ENCODE results near the gene PREB. TPM values are rescaled to one million over a fixed set of nuclear protein-coding genes. Genes with fewer than 3 reads are reported as not detected.

The PREB gene
- total and polyA plus RNA-seq, 4 donors, result 24.9 to 48.1 (median 44.2) TPM

DNA sequence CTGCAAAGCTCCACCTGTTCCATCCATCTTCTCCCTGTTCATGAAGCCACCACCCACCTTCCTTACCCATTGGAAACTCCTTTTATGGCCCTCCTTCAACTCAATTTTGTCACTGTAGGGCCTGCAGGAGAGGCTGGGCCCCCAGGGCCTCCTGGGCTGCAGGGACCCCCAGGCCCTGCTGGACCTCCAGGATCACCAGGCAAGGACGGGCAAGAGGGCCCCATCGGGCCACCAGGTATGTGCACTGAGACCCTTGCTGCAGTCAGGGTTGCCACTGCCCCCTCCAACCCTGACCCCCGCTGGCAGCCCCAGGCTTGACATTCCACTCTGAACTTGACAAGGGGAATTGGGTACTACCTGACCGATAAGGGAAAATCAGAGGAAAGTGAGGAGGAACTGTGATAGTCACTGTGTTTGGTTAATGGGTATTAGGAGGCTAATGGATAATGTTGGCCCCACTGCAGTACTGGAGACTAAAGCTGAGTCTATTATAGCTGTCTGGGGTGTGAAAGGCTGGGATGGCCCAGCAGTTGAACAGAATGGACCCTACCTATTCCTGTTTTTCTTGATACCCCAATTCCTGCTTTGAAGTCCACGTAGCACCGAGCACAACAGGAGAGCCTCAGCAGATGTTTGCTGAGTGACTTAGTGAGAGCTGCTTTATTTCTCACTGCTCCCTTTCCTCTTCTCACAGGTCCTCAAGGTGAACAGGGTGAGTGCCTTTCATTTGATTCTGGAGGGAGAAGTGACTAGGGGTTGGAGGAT, 50.0 kb downstream of the PREB start:
- Histone ChIP-seq H3K27ac (ENCODE audit: low read depth in 1 of 2, low read length in 2 of 2) (no peak overlapping the region), H3K36me3 (ENCODE audit: control insufficient read depth in 1 of 2, insufficient read depth in 2 of 2, low read length in 1 of 2) (peaks cover 0 to 2% of the 10 kb centered on the region in 2 donors), H3K27me3 (ENCODE audit: control insufficient read depth in 1 of 2, insufficient read depth in 2 of 2, low read length in 1 of 2) (no peaks in the 10 kb centered on the region), H3K9me3 (ENCODE audit: control insufficient read depth, low read length) (no peaks in the 10 kb centered on the region), H3K4me1 (ENCODE audit: control insufficient read depth in 1 of 2, insufficient read depth in 2 of 2, low read length in 2 of 2) (no peaks in the 10 kb centered on the region), H3K4me3 (ENCODE audit: low read length in 2 of 2) (no peak overlapping the region)
- no peak for DNase-seq
- WGBS, 2 donors, result 82 to 85% methylated on average over 6 of the region's 6 CpGs
- ATAC-seq (ENCODE audit: low FRiP score), result no peak
- intact Hi-C loops (cut with DNase I), result loop anchor here (5.0 kb wide), 4 partner anchors 32 to 122 kb away; partner anchors contain the start of genes TMEM214 (in 2 of the 2), AGBL5 (in 1 of the 2) and PREB (in 1 of the 2)

DNA sequence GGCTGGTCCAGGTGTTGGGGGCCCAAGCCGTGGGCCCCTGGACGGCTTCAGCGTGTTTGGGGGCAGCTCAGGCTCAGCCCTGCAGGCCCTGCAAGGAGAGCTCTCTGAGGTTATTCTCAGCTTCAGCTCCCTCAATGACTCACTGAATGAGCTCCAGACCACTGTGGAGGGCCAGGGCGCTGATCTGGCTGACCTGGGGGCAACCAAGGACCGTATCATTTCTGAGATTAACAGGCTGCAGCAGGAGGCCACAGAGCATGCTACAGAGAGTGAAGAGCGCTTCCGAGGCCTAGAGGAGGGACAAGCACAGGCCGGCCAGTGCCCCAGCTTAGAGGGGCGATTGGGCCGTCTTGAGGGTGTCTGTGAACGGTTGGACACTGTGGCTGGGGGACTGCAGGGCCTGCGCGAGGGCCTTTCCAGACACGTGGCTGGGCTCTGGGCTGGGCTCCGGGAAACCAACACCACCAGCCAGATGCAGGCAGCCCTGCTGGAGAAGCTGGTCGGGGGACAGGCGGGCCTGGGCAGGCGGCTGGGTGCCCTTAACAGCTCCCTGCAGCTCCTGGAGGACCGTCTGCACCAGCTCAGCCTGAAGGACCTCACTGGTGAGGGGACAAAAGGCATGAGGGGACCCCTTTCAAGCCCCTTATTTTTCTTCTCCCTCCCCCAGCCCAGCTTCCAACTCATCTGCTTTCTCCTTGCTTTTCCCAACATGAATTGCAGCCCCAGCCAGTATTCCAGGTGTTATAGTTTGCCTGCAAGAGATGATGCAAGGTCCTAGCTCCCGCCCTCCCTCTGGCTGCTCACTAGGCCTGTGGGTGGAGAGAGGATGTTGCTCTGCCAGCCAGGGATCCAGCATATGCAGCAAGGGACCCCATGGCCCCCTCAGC, 50.8 kb downstream of the PREB start:
- H3K27ac ChIP-seq (ENCODE audit: low read depth in 1 of 2, low read length in 2 of 2), result no peak overlapping the region
- WGBS, 2 donors, result 72 to 79% methylated on average over 19 to 20 of the region's 20 CpGs
- ATAC-seq (ENCODE audit: low FRiP score) (no peak), DNase-seq (no peak)
- H3K4me3 ChIP-seq (ENCODE audit: low read length in 2 of 2), result no peak overlapping the region
- peaks cover 0 to 2% of the 10 kb centered on the region in 2 donors for H3K36me3 ChIP-seq (ENCODE audit: control insufficient read depth in 1 of 2, insufficient read depth in 2 of 2, low read length in 1 of 2)
- H3K27me3 ChIP-seq (ENCODE audit: control insufficient read depth in 1 of 2, insufficient read depth in 2 of 2, low read length in 1 of 2), result no peaks in the 10 kb centered on the region
- H3K4me1 ChIP-seq (ENCODE audit: control insufficient read depth in 1 of 2, insufficient read depth in 2 of 2, low read length in 2 of 2), result no peaks in the 10 kb centered on the region
- intact Hi-C loops (cut with DNase I), result loop anchor here (5.0 kb wide), 1 partner anchor 51 kb away; the partner anchor contains the start of gene TMEM214 (in 2 of the 2)
- H3K9me3 ChIP-seq (ENCODE audit: control insufficient read depth, low read length), result no peaks in the 10 kb centered on the region

DNA sequence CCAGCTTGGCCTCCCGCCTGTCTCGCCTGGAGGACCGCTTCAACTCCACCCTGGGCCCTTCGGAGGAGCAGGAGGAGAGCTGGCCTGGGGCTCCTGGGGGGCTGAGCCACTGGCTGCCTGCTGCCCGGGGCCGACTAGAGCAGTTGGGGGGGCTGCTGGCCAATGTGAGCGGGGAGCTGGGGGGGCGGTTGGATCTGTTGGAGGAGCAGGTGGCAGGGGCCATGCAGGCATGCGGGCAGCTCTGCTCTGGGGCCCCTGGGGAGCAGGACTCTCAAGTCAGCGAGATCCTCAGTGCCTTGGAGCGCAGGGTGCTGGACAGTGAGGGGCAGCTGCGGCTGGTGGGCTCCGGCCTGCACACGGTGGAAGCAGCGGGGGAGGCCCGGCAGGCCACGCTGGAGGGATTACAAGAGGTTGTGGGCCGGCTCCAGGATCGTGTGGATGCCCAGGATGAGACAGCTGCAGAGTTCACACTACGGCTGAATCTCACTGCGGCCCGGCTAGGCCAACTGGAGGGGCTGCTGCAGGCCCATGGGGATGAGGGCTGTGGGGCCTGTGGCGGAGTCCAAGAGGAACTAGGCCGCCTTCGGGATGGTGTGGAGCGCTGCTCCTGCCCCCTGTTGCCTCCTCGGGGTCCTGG, 51.5 kb downstream of the PREB start:
- Histone ChIP-seq H3K4me1 (ENCODE audit: control insufficient read depth in 1 of 2, insufficient read depth in 2 of 2, low read length in 2 of 2) (no peaks in the 10 kb centered on the region), H3K27ac (ENCODE audit: low read depth in 1 of 2, low read length in 2 of 2) (no peak overlapping the region), H3K9me3 (ENCODE audit: control insufficient read depth, low read length) (no peaks in the 10 kb centered on the region), H3K36me3 (ENCODE audit: control insufficient read depth in 1 of 2, insufficient read depth in 2 of 2, low read length in 1 of 2) (peaks cover 0 to 2% of the 10 kb centered on the region in 2 donors), H3K27me3 (ENCODE audit: control insufficient read depth in 1 of 2, insufficient read depth in 2 of 2, low read length in 1 of 2) (no peaks in the 10 kb centered on the region), H3K4me3 (ENCODE audit: low read length in 2 of 2) (no peak overlapping the region)
- intact Hi-C loops (cut with DNase I), result loop anchor here (5.0 kb wide), 1 partner anchor 51 kb away; the partner anchor contains the start of gene TMEM214 (in 2 of the 2)
- WGBS, 2 donors, result 81 to 83% methylated on average over 26 to 27 of the region's 27 CpGs
- ATAC-seq (ENCODE audit: low FRiP score), result no peak
- no peak for DNase-seq

DNA sequence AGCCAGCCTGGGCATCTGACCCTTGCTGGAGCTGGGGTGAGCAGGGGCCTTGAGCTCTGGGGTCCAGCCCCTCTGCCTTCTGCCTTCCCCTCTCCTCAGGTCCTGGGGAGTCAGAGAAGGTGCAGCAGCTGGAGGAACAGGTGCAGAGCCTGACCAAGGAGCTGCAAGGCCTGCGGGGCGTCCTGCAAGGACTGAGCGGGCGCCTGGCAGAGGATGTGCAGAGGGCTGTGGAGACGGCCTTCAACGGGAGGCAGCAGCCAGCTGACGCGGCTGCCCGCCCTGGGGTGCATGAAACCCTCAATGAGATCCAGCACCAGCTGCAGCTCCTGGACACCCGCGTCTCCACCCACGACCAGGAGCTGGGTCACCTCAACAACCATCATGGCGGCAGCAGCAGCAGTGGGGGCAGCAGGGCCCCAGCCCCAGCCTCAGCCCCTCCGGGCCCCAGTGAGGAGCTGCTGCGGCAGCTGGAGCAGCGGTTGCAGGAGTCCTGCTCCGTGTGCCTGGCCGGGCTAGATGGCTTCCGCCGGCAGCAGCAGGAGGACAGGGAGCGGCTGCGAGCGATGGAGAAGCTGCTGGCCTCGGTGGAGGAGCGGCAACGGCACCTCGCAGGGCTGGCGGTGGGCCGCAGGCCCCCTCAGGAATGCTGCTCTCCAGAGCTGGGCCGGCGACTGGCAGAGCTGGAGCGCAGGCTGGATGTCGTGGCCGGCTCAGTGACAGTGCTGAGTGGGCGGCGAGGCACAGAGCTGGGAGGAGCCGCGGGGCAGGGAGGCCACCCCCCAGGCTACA, 52.3 kb downstream of the PREB start:
- Histone ChIP-seq H3K27ac (ENCODE audit: low read depth in 1 of 2, low read length in 2 of 2) (no peak overlapping the region), H3K4me3 (ENCODE audit: low read length in 2 of 2) (no peak overlapping the region), H3K27me3 (ENCODE audit: control insufficient read depth in 1 of 2, insufficient read depth in 2 of 2, low read length in 1 of 2) (no peaks in the 10 kb centered on the region), H3K36me3 (ENCODE audit: control insufficient read depth in 1 of 2, insufficient read depth in 2 of 2, low read length in 1 of 2) (peaks cover 0 to 2% of the 10 kb centered on the region in 2 donors), H3K4me1 (ENCODE audit: control insufficient read depth in 1 of 2, insufficient read depth in 2 of 2, low read length in 2 of 2) (no peaks in the 10 kb centered on the region), H3K9me3 (ENCODE audit: control insufficient read depth, low read length) (no peaks in the 10 kb centered on the region)
- ATAC-seq (ENCODE audit: low FRiP score), result no peak
- 80 to 85% methylated on average over 38 of the region's 38 CpGs for WGBS, 2 donors
- no peak for DNase-seq
- intact Hi-C loops (cut with DNase I), result loop anchor here (5.0 kb wide), 1 partner anchor 50 kb away; the partner anchor contains the start of gene TMEM214 (in 2 of the 2)

Other genes starting within 250 kb of the PREB start
- 10 to 100 TPM; 15.9 to 16.1 TPM for gene MAPRE3, start 164.0 kb downstream of the PREB start, total RNA-seq
- 10 to 100 TPM in 1 of 2 donors, 1 to 10 TPM in 1; 7.9 to 26.7 TPM for gene MAPRE3, start 164.0 kb downstream of the PREB start, polyA plus RNA-seq
- 100 to 1,000 TPM in 1 of 2 donors, 10 to 100 TPM in 1; 96.4 to 106 TPM for gene TMEM214, start 101.7 kb downstream of the PREB start, total RNA-seq
- 10 to 100 TPM; 30.2 to 93.3 TPM for gene TMEM214, start 101.7 kb downstream of the PREB start, polyA plus RNA-seq
- 10 to 100 TPM; 14.3 to 15.0 TPM for gene AGBL5, start 83.0 kb downstream of the PREB start, total RNA-seq
- gene AGBL5, start 83.0 kb downstream of the PREB start, polyA plus RNA-seq, result 10 to 100 TPM; 11.5 to 16.7 TPM
- 100 to 1,000 TPM; 219 to 260 TPM for gene OST4, start 63.0 kb downstream of the PREB start, total RNA-seq
- gene OST4, start 63.0 kb downstream of the PREB start, polyA plus RNA-seq, result 100 to 1,000 TPM; 531 to 750 TPM
- 100 to 1,000 TPM; 180 to 200 TPM for gene EMILIN1, start 56.0 kb downstream of the PREB start, total RNA-seq
- 100 to 1,000 TPM in 1 of 2 donors, 10 to 100 TPM in 1; 50.0 to 249 TPM for gene EMILIN1, start 56.0 kb downstream of the PREB start, polyA plus RNA-seq
- gene KHK, start 47.9 kb downstream of the PREB start, total RNA-seq, result 1 to 10 TPM; 3.4 to 5.1 TPM
- gene KHK, start 47.9 kb downstream of the PREB start, polyA plus RNA-seq, result 10 to 100 TPM in 1 of 2 donors, 1 to 10 TPM in 1; 6.0 to 38.7 TPM
- gene CGREF1, start 15.5 kb downstream of the PREB start, total RNA-seq, result 1 to 10 TPM; 8.1 to 8.6 TPM
- gene CGREF1, start 15.5 kb downstream of the PREB start, polyA plus RNA-seq, result 1 to 10 TPM; 5.8 to 6.9 TPM
- under 1 TPM in 1 of 2 donors, not detected in 1; 0.90 TPM for gene ABHD1, start 10.8 kb downstream of the PREB start, total RNA-seq
- under 1 TPM in 1 of 2 donors, not detected in 1; 0.08 TPM for gene ABHD1, start 10.8 kb downstream of the PREB start, polyA plus RNA-seq
- gene PRR30, start 4.8 kb upstream of the PREB start, total RNA-seq, result not detected
- gene PRR30, start 4.8 kb upstream of the PREB start, polyA plus RNA-seq, result not detected
- 1 to 10 TPM in 1 of 2 donors, under 1 TPM in 1; 0.39 to 1.1 TPM for gene TCF23, start 14.4 kb upstream of the PREB start, total RNA-seq
- gene TCF23, start 14.4 kb upstream of the PREB start, polyA plus RNA-seq, result not detected
- gene ATRAID, start 77.4 kb upstream of the PREB start, total RNA-seq, result 10 to 100 TPM; 66.9 to 93.8 TPM
- 100 to 1,000 TPM; 144 to 176 TPM for gene ATRAID, start 77.4 kb upstream of the PREB start, polyA plus RNA-seq
- gene SLC5A6, start 77.6 kb upstream of the PREB start, total RNA-seq, result 10 to 100 TPM; 17.9 to 21.3 TPM
- 10 to 100 TPM; 16.4 to 24.7 TPM for gene SLC5A6, start 77.6 kb upstream of the PREB start, polyA plus RNA-seq
- 10 to 100 TPM; 19.5 to 29.7 TPM for gene CAD, start 82.7 kb upstream of the PREB start, total RNA-seq
- 10 to 100 TPM in 1 of 2 donors, 1 to 10 TPM in 1; 6.9 to 16.9 TPM for gene CAD, start 82.7 kb upstream of the PREB start, polyA plus RNA-seq
- 1 to 10 TPM in 1 of 2 donors, under 1 TPM in 1; 0.78 to 1.8 TPM for gene SLC30A3, start 128.4 kb upstream of the PREB start, total RNA-seq
- gene SLC30A3, start 128.4 kb upstream of the PREB start, polyA plus RNA-seq, result 10 to 100 TPM in 1 of 2 donors, 1 to 10 TPM in 1; 4.0 to 20.2 TPM
- gene DNAJC5G, start 140.8 kb upstream of the PREB start, total RNA-seq, result not detected
- 1 to 10 TPM; 2.3 TPM for gene DNAJC5G, start 140.8 kb upstream of the PREB start, polyA plus RNA-seq
- gene TRIM54, start 147.8 kb upstream of the PREB start, total RNA-seq, result under 1 TPM; 0.18 to 0.39 TPM
- 1 to 10 TPM; 1.4 to 5.0 TPM for gene TRIM54, start 147.8 kb upstream of the PREB start, polyA plus RNA-seq
- 1 to 10 TPM; 1.2 to 2.2 TPM for gene UCN, start 173.8 kb upstream of the PREB start, total RNA-seq
- 1 to 10 TPM in 1 of 2 donors, not detected in 1; 1.3 TPM for gene UCN, start 173.8 kb upstream of the PREB start, polyA plus RNA-seq
- 10 to 100 TPM; 49.9 to 68.7 TPM for gene MPV17, start 188.5 kb upstream of the PREB start, total RNA-seq
- 10 to 100 TPM; 47.5 to 80.6 TPM for gene MPV17, start 188.5 kb upstream of the PREB start, polyA plus RNA-seq
- gene GTF3C2, start 222.1 kb upstream of the PREB start, total RNA-seq, result 10 to 100 TPM; 42.7 to 60.9 TPM
- gene GTF3C2, start 222.1 kb upstream of the PREB start, polyA plus RNA-seq, result 10 to 100 TPM; 17.0 to 20.3 TPM
- 10 to 100 TPM; 32.2 to 42.7 TPM for gene EIF2B4, start 235.7 kb upstream of the PREB start, total RNA-seq
- gene EIF2B4, start 235.7 kb upstream of the PREB start, polyA plus RNA-seq, result 10 to 100 TPM; 36.3 to 87.1 TPM
- gene SNX17, start 236.0 kb upstream of the PREB start, total RNA-seq, result 10 to 100 TPM; 77.8 to 90.5 TPM
- 10 to 100 TPM; 79.4 to 92.6 TPM for gene SNX17, start 236.0 kb upstream of the PREB start, polyA plus RNA-seq
- gene ZNF513, start 246.1 kb upstream of the PREB start, total RNA-seq, result 10 to 100 TPM; 15.3 to 18.7 TPM
- 10 to 100 TPM in 1 of 2 donors, 1 to 10 TPM in 1; 5.5 to 32.7 TPM for gene ZNF513, start 246.1 kb upstream of the PREB start, polyA plus RNA-seq